Measurements from ENCODE around the gene KIF3C.

DNA sequence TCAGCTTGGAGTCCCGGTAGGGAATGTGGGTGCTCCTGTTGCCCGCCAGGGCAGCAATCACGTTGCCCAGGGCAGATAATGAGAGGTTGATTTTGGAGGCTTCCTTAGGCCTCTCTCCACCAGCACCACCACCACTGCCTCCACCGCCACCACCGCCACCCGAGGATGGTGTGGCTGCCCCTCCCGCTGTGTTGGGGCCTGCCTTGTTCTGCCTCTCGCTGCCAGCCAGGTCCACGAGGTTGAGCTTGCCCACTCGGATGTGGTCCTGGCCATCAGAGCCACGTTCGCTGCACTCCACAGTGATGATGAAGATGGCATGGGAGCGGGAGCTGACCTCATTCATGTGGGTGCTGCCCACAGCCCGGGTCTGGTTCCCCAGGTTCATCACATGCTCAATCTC, 1.3 kb downstream of the KIF3C start:
- TF ChIP-seq, protein P1, sequence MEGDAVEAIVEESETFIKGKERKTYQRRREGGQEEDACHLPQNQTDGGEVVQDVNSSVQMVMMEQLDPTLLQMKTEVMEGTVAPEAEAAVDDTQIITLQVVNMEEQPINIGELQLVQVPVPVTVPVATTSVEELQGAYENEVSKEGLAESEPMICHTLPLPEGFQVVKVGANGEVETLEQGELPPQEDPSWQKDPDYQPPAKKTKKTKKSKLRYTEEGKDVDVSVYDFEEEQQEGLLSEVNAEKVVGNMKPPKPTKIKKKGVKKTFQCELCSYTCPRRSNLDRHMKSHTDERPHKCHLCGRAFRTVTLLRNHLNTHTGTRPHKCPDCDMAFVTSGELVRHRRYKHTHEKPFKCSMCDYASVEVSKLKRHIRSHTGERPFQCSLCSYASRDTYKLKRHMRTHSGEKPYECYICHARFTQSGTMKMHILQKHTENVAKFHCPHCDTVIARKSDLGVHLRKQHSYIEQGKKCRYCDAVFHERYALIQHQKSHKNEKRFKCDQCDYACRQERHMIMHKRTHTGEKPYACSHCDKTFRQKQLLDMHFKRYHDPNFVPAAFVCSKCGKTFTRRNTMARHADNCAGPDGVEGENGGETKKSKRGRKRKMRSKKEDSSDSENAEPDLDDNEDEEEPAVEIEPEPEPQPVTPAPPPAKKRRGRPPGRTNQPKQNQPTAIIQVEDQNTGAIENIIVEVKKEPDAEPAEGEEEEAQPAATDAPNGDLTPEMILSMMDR (conservative IDR thresholded peaks at IDR 0.05 in 1 of 2, IDR thresholded peaks at IDR 0.05 in 1 of 2; ENCODE audit: low read depth in 1 of 2, low read length in 2 of 2) = no peak
- TF ChIP-seq EZH2 (IDR thresholded peaks at IDR 0.05; ENCODE audit: low read length, missing control alignments) = no peak

Measured in fibroblast of lung (primary cell).